HS-27A (cell line): ENCODE data around the gene KCNG2.

Source experiments
- DNase-seq: peaks from one replicate; pipeline ENCODE4 v3.0.0-alpha.2; 2012; ENCODE audit warnings: low read depth, missing footprints

KCNG2 gene

DNA sequence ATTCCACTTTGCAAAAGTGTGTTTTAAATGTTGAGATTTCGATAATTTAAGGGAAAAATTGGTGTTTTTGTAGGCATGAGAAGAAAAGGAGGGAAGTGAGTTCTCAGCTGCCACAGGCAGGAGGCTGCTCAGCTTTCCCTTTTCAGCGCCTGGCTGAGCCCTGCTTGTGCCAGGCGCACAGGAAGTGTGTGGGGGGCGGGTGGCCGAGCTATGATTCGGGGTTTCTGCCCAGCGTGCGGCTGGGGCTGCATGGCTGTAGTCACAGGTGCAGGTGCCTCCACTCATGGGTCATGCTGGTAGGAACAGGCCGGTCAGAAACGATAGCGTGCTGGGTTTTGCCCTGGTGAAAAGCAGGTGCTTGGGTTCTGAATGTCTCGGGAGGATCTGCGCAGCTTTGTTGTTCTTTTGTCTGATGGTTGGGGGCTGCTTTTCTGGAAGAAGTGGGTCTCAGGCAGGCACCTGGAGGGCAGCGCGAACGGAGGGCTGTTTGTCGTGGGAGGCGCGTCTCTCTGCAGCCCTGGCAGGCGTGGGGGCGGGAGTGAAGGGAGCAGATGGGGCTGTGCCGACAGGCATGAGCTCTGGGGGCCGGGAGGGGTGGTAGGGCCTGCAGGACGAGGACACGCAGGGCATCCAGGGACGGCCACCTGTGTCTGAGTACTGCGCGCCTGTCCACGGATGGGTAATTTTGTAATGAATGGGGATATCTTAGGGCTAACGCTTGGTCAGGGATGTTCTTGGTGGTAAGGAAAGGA, 2.1 kb downstream of the KCNG2 start:
- DNase-seq, result no peak

- DNase-seq, result no peak
These were observed 2.8 kb downstream of the KCNG2 start for GRCh38 chr18:79800371-79801180.

DNA sequence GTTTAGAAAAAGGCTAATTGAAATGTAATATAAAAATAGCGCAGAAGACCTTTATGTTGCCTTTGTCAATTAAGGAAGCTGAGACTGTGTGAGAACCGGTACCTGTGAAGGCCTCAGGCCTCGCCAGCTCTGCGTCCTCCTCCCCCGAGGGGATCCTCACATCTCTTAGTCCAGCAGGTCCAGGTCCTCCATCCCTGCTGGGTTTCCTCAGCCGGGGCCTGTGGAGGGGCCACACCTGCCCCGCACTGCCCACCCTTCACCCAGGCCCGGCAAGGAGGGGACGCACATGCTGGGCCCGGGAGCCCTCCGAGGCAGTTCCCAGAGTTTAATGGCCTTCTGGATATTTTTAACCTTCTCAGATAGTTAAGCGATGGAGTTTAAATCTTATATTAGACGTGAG, 3.5 kb downstream of the KCNG2 start:
- no peak for DNase-seq

DNA sequence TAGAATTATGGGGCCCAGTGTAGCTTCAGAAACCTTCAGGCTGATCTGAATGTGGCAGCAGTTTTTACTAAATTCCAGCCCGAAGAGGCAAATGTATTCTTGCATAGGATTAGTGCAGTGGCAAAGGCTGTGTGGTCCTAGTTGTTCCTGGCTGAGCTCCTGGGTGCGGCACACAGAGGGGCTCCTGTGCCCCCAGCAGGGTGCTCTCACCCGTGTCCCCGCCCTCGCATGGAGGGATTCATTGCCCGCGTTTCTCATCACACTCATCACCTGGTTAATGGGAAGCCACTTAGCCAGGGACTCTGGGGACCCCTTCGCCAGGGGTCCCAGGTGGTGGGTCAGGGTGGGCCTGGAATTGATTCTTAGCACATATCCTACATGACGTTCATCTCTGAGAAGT, 3.9 kb downstream of the KCNG2 start:
- no peak for DNase-seq

DNA sequence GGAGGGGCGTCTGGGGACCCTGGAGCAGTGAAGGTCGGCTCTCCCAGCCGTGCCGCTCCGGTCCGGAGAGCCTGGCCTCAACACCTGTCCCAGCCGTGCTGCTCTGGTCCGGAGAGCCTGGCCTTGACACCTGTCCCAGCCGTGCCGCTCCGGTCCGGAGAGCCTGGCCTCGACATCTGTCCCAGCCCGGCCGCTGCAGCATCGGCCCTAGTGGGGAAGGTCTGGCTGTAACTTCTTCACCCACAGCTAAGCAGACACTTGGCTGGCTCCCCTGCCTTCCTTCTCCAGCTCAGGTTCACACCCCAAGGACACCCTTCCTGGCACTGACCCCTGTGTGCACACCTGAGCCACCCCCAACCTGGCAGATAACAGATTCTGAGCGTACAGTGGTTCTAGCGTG, 4.6 kb downstream of the KCNG2 start:
- no peak for DNase-seq

DNA sequence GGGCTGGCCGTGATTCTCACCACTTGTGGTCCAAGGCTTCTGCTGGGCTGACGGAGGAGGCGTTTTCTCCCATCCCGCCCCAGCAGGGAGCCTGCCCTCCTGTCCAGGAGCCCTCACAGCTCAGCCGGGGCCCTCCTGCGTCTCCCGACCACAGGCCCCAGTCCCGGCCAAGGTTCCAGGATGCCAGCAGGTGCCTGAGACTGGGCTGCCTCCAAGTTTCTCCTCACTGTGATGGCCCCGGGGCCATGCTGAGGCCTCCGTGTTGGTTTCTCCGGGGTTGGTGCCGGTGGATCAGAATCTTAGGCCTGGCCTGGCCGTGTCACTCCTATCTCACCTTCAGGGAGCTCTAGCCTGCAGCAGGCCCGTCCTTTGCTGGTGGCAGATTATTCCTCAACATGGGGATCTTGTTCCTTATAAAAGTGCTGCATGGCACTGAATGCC, 5.9 kb downstream of the KCNG2 start:
- DNase-seq, result no peak

DNA sequence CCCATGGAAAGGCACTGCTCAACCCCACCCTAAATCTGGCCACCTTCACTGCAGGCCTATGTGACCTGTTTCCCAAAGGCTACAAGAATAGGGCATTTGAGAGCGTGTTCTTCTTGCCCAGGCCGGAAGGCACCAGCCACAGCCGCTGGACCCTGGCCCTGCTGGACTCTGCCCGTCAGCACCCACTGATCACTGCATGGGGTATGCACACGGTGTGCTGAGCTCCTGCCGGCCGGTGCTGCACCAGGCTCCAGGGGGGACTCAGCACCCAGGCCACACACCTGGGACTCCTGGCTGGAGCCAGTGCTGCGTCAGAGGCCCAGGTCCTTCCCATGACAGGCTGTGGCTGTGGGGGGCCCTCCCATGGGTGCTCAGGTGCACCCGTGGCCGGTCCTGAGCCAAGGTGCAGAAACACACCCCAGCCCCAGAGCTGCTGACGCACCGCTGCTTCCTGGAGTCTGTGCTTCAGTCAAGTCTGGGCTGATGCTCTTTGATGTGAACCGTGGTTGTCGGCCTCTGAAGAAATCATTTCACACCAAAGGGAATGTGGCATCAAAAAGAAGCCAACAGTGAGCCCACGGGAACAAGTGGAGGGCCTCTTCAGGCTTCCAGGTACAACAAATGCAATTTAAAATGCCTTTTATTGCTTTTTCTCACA, 6.5 kb downstream of the KCNG2 start:
- DNase-seq, result no peak

- DNase-seq, result no peak
These were observed 7.6 kb downstream of the KCNG2 start for GRCh38 chr18:79805211-79805887.

GRCh38 chr18:79805926-79806487, 8.3 kb downstream of the KCNG2 start:
- no peak for DNase-seq

DNA sequence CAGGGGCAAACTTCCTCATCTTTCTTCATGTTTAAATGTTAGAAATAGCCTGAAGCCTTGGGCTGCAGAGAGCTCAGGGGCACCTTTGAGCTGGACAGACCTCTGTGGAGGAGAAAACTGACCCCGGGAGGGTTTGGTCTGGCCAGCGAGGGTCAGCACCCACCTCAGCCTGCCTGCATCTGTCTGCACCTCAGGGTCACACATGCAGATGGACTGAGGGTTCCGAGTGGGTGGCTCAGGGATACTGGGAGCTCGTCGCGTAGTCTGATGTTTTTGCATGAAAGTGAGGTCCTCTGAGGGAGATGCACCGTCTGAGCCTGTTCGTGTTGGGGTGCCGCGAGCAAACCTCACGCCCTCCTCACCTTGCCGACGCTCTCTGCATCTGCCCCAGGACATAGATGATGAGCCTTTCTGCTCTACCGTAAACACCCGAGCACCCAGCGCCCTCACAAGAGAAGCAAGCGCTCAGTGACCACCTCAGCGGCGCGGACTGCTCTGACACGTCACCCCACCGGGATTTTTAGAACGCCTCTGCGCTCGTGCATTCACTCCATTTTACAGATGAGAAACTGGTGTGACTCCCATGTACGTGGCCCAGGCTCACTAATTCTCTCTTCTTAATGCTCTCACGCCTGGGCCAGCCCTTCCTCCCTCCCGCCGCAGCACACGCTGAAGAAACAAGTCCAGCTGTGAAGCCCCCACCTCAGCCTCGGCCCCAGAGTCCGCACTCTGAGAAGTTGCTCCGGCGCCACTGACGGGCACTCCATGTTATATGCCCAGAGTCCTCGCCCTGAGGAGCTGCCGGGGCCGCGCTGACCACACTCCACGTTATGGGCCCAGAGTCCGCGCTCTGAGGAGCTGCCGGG, 9.5 kb downstream of the KCNG2 start:
- no peak for DNase-seq

DNA sequence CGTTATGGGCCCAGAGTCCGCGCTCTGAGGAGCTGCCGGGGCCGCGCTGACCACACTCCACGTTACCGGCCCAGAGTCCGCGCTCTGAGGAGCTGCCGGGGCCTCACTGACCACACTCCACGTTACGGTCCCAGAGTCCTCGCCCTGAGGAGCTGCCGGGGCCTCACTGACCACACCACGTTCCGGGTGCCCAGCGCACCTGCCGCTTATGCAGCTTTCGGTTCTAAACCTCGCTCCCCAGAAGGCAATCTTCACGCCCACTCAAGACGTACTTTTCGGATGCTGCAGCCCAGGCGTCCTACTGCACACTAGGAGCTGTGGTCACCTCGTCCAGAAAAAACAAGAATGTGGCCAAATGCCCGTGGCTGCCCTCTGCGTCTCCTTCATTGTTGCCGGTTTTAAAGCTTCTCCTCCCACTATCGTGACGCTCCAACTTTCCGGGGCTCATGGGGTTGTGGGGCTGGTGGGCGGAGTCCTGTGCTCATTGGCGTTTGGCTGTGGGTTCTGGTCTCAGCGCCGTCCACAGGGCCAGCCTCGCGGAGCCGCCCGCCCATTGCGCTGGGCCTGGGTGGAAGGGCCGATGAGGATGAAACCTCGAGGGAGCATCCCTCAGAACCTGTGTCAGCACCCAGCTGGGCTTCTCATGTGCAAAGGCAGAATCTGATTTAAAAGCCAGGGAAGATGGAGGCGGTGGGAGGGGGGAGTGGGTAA, 11.9 kb downstream of the KCNG2 start:
- no peak for DNase-seq

GRCh38 chr18:79812052-79812451, 14.3 kb downstream of the KCNG2 start:
- no peak for DNase-seq

DNA sequence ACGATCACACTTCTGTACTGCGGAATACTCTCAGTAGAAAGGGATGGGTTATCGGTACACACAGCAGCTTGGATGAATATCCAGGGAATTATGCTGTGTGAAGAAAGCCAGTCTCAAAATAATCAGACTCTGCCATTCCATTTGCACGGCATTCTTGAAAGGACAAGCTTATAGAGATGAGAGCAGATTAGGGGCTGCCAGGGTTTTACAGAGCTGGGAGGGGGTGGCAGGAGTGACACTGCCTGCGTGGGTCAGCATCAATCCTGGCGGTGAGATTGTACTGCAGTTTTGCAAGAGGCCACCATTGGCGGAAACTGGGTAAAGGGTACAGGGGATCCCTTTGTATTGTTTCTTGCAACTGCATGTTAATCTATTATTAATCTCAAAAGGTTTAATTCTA, 16.6 kb downstream of the KCNG2 start:
- no peak for DNase-seq

DNA sequence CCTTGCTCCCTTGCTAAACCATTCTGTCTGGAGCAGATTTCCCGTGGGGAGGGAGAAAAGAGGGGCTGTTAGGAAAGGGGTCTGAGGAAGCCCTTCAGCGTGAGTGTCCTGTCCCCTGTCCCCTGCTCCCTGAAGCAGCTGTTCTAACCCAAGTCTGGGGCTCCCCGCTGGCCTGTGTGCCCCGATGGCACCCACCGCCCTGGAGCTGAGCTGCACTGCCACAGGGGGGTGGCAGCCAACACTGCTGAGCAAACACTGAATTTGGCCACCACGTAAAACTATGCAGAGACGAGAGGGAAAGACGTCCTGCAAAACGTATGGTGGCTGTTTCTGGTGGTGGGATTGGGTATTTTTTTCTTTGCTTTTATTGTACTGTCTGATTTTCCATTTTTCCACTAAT, 17.9 kb downstream of the KCNG2 start:
- no peak for DNase-seq

GRCh38 chr18:79816092-79816491, 18.4 kb downstream of the KCNG2 start:
- DNase-seq, result no peak

DNA sequence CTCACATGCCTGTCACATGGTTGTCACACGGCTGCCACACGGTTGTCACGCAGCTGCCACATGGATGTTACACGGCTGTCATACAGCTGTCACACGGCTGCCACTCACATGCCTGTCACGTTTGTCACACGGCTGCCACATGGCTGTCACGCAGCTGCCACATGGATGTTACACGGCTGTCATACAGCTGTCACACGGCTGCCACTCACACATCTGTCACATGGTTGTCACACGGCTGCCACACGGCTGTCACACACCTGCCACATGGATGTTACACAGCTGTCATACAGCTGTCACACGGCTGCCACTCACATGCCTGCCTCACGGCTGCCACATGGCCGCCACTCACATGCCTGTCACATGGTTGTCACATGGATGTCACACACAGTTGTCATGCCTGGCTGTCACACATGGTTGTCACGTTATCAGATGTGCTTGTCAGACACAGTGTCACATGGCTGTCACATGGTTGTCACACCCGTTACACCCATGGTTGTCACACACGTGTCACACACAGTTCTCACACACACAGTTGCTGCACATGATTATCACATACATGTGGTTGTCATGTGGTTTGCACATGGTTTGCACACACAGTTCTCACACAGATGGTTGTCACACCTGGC, 19.4 kb downstream of the KCNG2 start:
- DNase-seq, result no peak

- DNase-seq, result no peak
These were observed 19.9 kb downstream of the KCNG2 start for GRCh38 chr18:79817607-79817998.

GRCh38 chr18:79818036-79818435, 20.3 kb downstream of the KCNG2 start:
- no peak for DNase-seq

GRCh38 chr18:79818631-79819030, 20.9 kb downstream of the KCNG2 start:
- no peak for DNase-seq
